Neuronal stem cell (in vitro differentiated cells): Measurements from ENCODE around the gene PTGES3L.

ENCODE experiments used
- DNase-seq: peaks from one replicate; pipeline ENCODE4 v3.0.0-alpha.2; 2013; ENCODE audit warnings: low spot score
- H2AFZ ChIP-seq: one replicate; pipeline ENCODE4 v1.6.1; 2013; ENCODE audit warnings: mild to moderate bottlenecking, low read length, inconsistent platforms
- H2AK5ac ChIP-seq: 2 replicates; pipeline ENCODE4 v1.6.1; 2013; ENCODE audit warnings: low read depth, mild to moderate bottlenecking, inconsistent platforms, low read length, moderate library complexity, mixed read lengths
- H2BK120ac ChIP-seq: 2 replicates; pipeline ENCODE4 v1.6.1; 2013; ENCODE audit warnings: low read depth, mild to moderate bottlenecking, inconsistent platforms, low read length, moderate library complexity, mixed read lengths
- H2BK12ac ChIP-seq: one replicate; pipeline ENCODE4 v1.6.1; 2013; ENCODE audit warnings: low read length, inconsistent platforms
- H2BK15ac ChIP-seq: 2 replicates; pipeline ENCODE4 v1.6.1; 2013; ENCODE audit warnings: mild to moderate bottlenecking, low read length, inconsistent platforms, mixed read lengths
- H2BK5ac ChIP-seq: one replicate; pipeline ENCODE4 v1.6.1; 2013; ENCODE audit warnings: inconsistent platforms, mild to moderate bottlenecking, low read length, moderate library complexity
- H3K14ac ChIP-seq: one replicate; pipeline ENCODE4 v1.6.1; 2013; ENCODE audit warnings: low read length, inconsistent platforms
- H3K18ac ChIP-seq: 2 replicates; pipeline ENCODE4 v1.6.1; 2013; ENCODE audit warnings: low read length, inconsistent platforms
- H3K23ac ChIP-seq: 2 replicates; pipeline ENCODE4 v1.6.1; 2013; ENCODE audit warnings: low read depth, mild to moderate bottlenecking, mixed read lengths, low read length, inconsistent platforms; ENCODE audit not compliant: poor library complexity
- H3K27ac ChIP-seq: replicated peaks from 3 replicates; pipeline ENCODE4 v1.5.1; 2013; ENCODE audit warnings: low read length, inconsistent platforms
- H3K27me3 ChIP-seq, 3 experiments: 2 replicates each; pipeline ENCODE4 v1.6.1; 2013; ENCODE audit warnings: low read length in 3 of 3, mild to moderate bottlenecking in 2 of 3, inconsistent platforms in 1 of 3, low read depth in 1 of 3, mixed read lengths in 1 of 3, moderate library complexity in 1 of 3; ENCODE audit not compliant: control insufficient read depth in 3 of 3, insufficient read depth in 3 of 3
- H3K36me3 ChIP-seq, 2 donors: replicated peaks in 1 of 2; 2 replicates each; pipeline ENCODE4 v1.6.1; 2013; ENCODE audit warnings: low read length in 2 of 2; ENCODE audit not compliant: control insufficient read depth in 2 of 2, insufficient read depth in 2 of 2
- H3K4ac ChIP-seq: 2 replicates; pipeline ENCODE4 v1.6.1; 2013; ENCODE audit warnings: inconsistent platforms, mild to moderate bottlenecking, low read length, moderate library complexity
- H3K4me1 ChIP-seq, 2 donors: 1 replicate in 1 of 2; 2 replicates in 1 of 2; pipeline ENCODE4 v1.6.1; 2013; ENCODE audit warnings: low read length in 2 of 2, low read depth in 1 of 2; ENCODE audit not compliant: control insufficient read depth in 2 of 2, insufficient read depth in 1 of 2
- H3K4me2 ChIP-seq: one replicate; pipeline ENCODE4 v1.6.1; 2013; ENCODE audit warnings: mild to moderate bottlenecking, low read length, inconsistent platforms; ENCODE audit not compliant: insufficient read depth, poor library complexity, severe bottlenecking
- H3K4me3 ChIP-seq, 2 donors: 2 replicates each; pipeline ENCODE4 v1.5.1; 2013; ENCODE audit warnings: low read length in 2 of 2, mild to moderate bottlenecking in 2 of 2, inconsistent platforms in 1 of 2, moderate library complexity in 1 of 2
- H3K79me1 ChIP-seq: one replicate; pipeline ENCODE4 v1.6.1; 2013; ENCODE audit warnings: low read depth, mild to moderate bottlenecking, inconsistent platforms, low read length, moderate library complexity
- H3K9ac ChIP-seq: one replicate; pipeline ENCODE4 v1.6.1; 2013; ENCODE audit warnings: mild to moderate bottlenecking, low read depth, low read length, inconsistent platforms; ENCODE audit not compliant: poor library complexity
- H3K9me3 ChIP-seq, 2 donors: replicated peaks in 1 of 2; 2 replicates each; pipeline versions ENCODE3 to v1.6.1; 2013; ENCODE audit warnings: low read length in 2 of 2, mild to moderate bottlenecking in 2 of 2, inconsistent platforms in 1 of 2, low read depth in 1 of 2, mixed read lengths in 1 of 2, moderate library complexity in 1 of 2; ENCODE audit not compliant: control insufficient read depth in 2 of 2, insufficient read depth in 1 of 2
- H4K8ac ChIP-seq: one replicate; pipeline ENCODE4 v1.6.1; 2013; ENCODE audit warnings: low read depth, mild to moderate bottlenecking, inconsistent platforms, low read length, moderate library complexity
- H4K91ac ChIP-seq: one replicate; pipeline ENCODE4 v1.6.1; 2013; ENCODE audit warnings: low read length, low read depth, mild to moderate bottlenecking, inconsistent platforms; ENCODE audit not compliant: poor library complexity
- WGBS, 2 donors: extraction: QIAGEN DNeasy Blood & Tissue Kit; methylation state at CpG; one replicate each; pipeline ENCODE4 v1.1.7; 2013; ENCODE audit warnings: missing lambda C conversion rate in 2 of 2, mixed read lengths in 1 of 2; ENCODE audit not compliant: insufficient read length in 2 of 2, insufficient replicate concordance in 1 of 2; ENCODE audit errors: extremely low coverage in 2 of 2; 5-methylcytosine and 5-hydroxymethylcytosine counted together

PTGES3L gene

DNA sequence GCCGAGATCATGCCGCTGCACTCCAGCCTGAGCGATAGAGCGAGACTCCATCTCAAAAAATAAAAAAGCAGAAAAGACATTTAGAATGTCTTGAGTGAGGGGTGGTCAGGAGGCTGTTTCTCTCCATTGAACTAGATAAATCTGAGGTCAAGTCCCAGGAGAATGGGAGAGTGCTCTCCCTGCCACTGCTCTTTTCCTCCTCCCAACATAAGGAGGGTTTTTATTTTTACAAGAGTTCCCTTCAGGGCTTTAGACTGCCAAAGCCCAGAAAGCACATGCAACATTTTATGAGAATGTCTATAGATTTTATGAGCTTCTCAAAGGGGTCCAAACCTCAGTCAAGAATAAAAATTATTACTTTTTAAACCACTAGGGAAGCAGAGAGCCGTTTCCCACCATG lies 46.7 kb upstream of the PTGES3L start:
- H3K4me3 ChIP-seq: no peak overlapping the region
- no CpG with 5 or more reads among the region's 5 CpGs for WGBS, 2 donors
- no peak overlapping the region for H3K18ac ChIP-seq
- H3K4me2 ChIP-seq: no peak overlapping the region
- H3K23ac ChIP-seq: no peak overlapping the region
- no peak overlapping the region for H2AFZ ChIP-seq
- no peak overlapping the region for H3K27ac ChIP-seq
- no peak overlapping the region for H2BK12ac ChIP-seq
- H3K9ac ChIP-seq: no peak overlapping the region
- peak overlapping the region; percentile 56 for H2BK5ac ChIP-seq
- H3K4ac ChIP-seq: no peak overlapping the region
- no peaks in the 10 kb centered on the region for H3K27me3 ChIP-seq
- H2BK15ac ChIP-seq: no peak overlapping the region
- H3K36me3 ChIP-seq: peaks cover 0 to 12% of the 10 kb centered on the region in 2 donors
- no peak for DNase-seq
- H3K4me1 ChIP-seq: peaks cover 18 to 19% of the 10 kb centered on the region in 2 donors
- H3K14ac ChIP-seq: no peak overlapping the region
- H4K8ac ChIP-seq: no peak overlapping the region
- no peak overlapping the region for H2BK120ac ChIP-seq
- no peak overlapping the region for H2AK5ac ChIP-seq
- H4K91ac ChIP-seq: no peak overlapping the region
- H3K79me1 ChIP-seq: no peaks in the 10 kb centered on the region
- peaks cover 0 to 1% of the 10 kb centered on the region in 2 donors for H3K9me3 ChIP-seq

DNA sequence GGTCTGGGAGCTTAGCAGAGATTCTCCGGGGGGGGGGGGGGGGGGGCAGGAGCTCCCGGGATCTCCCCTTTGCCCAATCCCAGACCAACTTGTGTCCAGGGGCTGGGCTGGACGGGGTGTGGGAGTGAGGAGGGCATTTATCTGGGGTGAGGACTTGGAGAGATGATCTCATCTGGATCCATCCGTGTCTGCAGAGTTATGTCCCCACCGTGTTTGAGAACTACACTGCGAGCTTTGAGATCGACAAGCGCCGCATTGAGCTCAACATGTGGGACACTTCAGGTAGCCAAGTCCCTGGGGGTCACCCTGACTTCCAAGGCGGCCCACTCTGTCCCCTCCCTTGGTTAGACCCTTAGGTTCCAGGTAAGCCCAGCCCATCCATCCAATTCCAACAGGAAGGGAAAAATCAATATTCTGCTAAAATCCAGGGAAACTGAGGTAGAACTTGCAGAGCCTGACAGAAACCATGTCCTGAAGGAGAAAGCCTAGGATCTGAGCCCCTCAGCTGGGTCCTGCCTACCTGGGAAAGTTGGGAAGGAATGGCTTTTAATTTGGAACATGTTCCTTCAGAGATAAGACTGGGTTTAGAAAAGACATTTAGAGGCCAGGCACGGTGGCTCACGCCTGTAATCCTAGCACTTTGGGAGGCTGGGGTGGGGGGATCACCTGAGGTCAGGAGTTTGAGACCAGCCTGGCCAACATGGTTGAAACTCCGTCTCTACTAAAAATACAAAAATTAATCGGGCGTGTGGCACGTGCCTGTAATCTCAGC lies 46.1 kb upstream of the PTGES3L start:
- H3K27ac ChIP-seq: no peak overlapping the region
- no peak overlapping the region for H3K14ac ChIP-seq
- H2AFZ ChIP-seq: peak overlapping the region; percentile 91
- H3K18ac ChIP-seq: peak overlapping the region; percentile 97
- no peak overlapping the region for H3K4ac ChIP-seq
- peak overlapping the region; percentile 57 for H3K4me2 ChIP-seq
- H3K79me1 ChIP-seq: peaks cover 3% of the 10 kb centered on the region
- H3K9ac ChIP-seq: peak overlapping the region; percentile 95
- no peak overlapping the region for H2BK120ac ChIP-seq
- peak overlapping the region; percentile 53 for H2BK15ac ChIP-seq
- H3K4me1 ChIP-seq: peaks cover 19 to 23% of the 10 kb centered on the region in 2 donors
- H3K27me3 ChIP-seq: no peaks in the 10 kb centered on the region
- H4K91ac ChIP-seq: no peak overlapping the region
- H2BK12ac ChIP-seq: no peak overlapping the region
- no peak overlapping the region for H4K8ac ChIP-seq
- H2AK5ac ChIP-seq: peak overlapping the region; percentile 95
- peaks cover 0 to 1% of the 10 kb centered on the region in 2 donors for H3K9me3 ChIP-seq
- H2BK5ac ChIP-seq: peak overlapping the region; percentile 96
- peaks cover 0 to 12% of the 10 kb centered on the region in 2 donors for H3K36me3 ChIP-seq
- WGBS, 2 donors: no CpG with 5 or more reads among the region's 16 CpGs
- no peak overlapping the region for H3K23ac ChIP-seq
- no peak for DNase-seq
- peak overlapping the region; percentile 57 to 93 for H3K4me3 ChIP-seq

DNA sequence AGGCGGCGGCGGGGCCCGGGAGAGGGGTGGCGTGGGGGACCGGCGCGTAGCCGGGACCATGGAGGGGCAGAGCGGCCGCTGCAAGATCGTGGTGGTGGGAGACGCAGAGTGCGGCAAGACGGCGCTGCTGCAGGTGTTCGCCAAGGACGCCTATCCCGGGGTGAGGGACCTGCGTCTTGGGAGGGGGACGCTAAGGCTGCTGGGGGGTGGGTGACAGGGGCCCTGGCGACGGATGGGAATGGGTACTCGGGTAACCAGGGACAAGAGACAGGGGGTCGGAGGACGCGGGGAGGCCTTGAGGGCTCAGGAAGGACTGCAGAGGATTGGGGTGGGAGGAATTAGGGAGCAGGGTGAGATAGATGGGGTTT lies 45.4 kb upstream of the PTGES3L start:
- no peak overlapping the region for H4K8ac ChIP-seq
- no CpG with 5 or more reads among the region's 27 CpGs for WGBS, 2 donors
- H3K9ac ChIP-seq: peak overlapping the region; percentile 95
- peak overlapping the region; percentile 57 for H3K4me2 ChIP-seq
- peak overlapping the region; percentile 78 for H3K23ac ChIP-seq
- H3K27me3 ChIP-seq: no peaks in the 10 kb centered on the region
- DNase-seq: no peak
- peak overlapping the region; percentile 93 for H2BK12ac ChIP-seq
- peak overlapping the region; percentile 66 for H3K27ac ChIP-seq
- peaks cover 0 to 12% of the 10 kb centered on the region in 2 donors for H3K36me3 ChIP-seq
- H2BK120ac ChIP-seq: no peak overlapping the region
- peaks cover 19 to 26% of the 10 kb centered on the region in 2 donors for H3K4me1 ChIP-seq
- peak overlapping the region; percentile 57 to 93 for H3K4me3 ChIP-seq
- no peak overlapping the region for H3K4ac ChIP-seq
- H3K9me3 ChIP-seq: peaks cover 0 to 1% of the 10 kb centered on the region in 2 donors
- peaks cover 3% of the 10 kb centered on the region for H3K79me1 ChIP-seq
- peak overlapping the region; percentile 97 for H3K14ac ChIP-seq
- peak overlapping the region; percentile 95 for H2AK5ac ChIP-seq
- H2AFZ ChIP-seq: peak overlapping the region; percentile 91
- peak overlapping the region; percentile 97 for H3K18ac ChIP-seq
- H4K91ac ChIP-seq: no peak overlapping the region
- H2BK5ac ChIP-seq: peak overlapping the region; percentile 96
- peak overlapping the region; percentile 53 for H2BK15ac ChIP-seq
